Measurements from ENCODE around the gene MPEG1. TPM values are rescaled to one million over a fixed set of nuclear protein-coding genes. Genes with fewer than 3 reads are reported as not detected.
A peak's percentile ranks its signal among the peaks of the same experiment; 100 is the strongest.

MPEG1 gene
- total RNA-seq, 1 donor = 1.9 TPM

DNA sequence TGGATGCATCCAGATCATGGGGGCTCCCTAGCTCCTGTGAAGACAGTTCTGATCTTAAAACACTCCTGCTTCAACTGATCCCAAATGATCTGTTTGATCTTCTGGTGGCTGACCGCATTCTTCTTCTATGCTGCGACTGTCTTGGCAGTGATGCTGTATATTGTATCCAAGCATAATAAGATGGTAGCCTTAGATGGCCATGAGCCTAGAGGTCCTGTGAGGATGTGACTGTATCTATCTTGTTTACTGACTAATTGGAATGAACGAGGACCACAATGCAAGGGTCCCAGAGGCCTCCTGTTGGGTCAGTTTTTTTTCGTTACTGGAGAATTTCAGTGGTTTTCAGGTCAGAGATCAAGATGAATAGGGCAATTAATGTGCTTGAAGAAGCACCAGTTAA is 7.1 kb upstream of the MPEG1 start:
- no peak for DNase-seq (ENCODE audit: low read depth in 2 of 3, low spot score in 2 of 3)

DNA sequence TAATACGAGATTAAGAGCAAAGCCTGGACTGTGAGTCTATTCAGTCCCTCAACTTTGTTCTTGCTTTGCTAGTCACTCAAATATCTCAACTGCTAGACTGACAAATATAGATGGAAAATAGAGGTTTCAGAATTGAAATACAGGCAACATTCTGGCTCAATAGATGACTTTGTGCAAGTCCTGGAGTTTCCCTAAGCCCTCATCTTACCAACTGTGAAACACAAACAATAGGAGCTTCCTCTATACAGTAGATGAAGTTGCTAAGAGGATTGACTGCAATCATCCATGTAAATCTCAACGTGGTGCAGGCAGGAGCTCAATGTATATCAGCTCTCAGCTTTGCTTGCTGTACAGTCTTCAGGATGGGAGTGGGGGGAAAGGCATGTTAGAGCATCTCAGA is 6.2 kb upstream of the MPEG1 start:
- DNase-seq (ENCODE audit: low read depth in 2 of 3, low spot score in 2 of 3) = no peak

DNA sequence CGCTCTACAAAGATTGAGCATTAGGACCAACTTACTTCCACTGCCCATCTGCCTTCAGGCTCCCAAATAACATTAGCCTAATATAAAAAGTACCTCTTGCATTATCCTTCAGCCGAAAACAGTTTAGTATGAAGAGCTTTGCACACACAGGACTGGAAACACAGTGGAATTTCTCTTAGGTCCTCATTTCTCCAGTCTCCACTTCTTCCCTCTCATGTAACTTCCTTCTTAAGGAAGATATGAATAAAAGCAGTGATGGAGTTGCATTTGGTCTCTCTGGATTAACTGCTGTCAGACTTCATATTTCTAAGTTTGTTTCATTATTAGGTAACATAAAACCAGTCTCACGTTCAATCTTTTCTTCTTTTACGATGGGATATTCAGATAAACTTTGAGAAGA is 5.6 kb upstream of the MPEG1 start:
- DNase-seq (ENCODE audit: low read depth in 2 of 3, low spot score in 2 of 3) = no peak

DNA sequence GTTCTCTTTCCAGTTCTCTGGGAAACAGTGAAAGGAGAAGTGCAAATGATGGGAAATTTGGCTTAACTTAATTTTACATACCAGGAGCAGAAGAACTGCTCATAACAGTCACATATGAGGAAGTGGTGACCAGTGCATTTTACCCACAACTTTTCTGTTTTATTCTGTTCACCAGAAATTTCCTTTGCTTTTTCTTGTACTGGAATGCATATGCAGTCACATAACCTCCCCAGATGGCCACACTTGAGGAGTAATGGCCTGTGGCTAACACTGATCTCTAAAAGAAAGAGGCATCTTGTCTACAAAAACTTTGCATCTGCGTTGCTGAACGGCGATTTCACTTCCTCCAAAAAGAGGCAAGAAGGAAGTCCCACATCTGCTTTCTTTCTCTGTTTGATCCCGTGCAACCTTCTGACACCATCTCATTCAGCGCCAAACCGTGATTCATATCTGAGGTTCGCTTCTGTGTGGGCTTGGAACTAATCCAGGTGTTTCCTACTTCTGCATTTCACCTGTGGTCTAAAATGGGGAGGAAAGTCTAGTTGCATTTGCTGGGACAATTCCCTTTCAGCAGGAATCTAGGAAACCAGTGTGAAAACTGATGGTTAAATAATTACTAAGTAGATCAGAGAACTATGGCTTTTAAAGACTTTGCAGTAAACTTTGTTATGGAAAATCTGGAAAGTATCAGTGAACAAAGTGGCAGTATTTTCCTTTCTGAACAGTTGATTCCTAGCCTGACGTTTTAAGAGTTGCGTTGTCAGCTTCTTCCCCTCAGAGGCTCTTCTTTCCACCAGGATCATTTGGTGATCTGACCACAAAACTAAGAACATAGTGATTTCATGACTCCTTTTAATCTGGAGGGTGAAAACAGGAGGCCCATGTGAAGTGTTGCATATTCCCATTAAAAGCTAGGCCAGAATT is 4.2 kb upstream of the MPEG1 start:
- DNase-seq (ENCODE audit: low read depth in 2 of 3, low spot score in 2 of 3) = peak in 2 of 3 donors; percentile 86 to 92

DNA sequence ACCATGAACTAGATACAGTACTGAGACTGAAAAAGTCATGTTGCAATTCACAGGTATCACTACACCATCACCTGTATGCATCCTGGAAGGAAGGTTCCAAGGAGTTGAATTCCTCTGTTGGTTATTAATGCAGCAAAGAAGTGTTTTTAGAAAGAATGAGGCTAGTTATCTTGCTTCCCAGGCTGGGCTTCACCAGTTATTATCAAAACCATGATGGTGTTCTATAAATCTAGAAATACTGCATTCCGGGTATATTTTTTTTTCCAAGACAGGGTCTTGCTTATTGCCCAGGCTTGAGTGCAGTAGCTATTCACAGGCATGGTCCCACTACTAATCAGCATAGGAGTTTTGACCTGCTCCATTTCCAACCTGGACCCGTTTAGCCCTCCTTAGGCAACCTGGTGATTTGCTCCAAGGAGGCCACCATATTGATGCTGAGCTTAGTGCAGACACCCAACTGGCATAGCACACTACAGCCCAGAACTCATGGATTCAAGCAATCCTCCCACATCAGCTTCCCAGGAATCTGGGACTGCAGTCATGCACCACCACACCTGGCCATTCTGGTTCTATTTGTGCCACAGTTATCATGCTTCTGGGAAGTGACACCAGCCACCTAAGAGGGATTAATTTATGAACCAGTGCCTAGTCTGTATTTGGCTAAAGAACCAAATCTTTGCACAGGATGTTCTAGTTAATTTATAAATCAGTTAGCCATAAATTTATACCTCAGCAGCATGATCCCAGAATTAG is 1.6 kb upstream of the MPEG1 start:
- no peak for DNase-seq (ENCODE audit: low read depth in 2 of 3, low spot score in 2 of 3)

DNA sequence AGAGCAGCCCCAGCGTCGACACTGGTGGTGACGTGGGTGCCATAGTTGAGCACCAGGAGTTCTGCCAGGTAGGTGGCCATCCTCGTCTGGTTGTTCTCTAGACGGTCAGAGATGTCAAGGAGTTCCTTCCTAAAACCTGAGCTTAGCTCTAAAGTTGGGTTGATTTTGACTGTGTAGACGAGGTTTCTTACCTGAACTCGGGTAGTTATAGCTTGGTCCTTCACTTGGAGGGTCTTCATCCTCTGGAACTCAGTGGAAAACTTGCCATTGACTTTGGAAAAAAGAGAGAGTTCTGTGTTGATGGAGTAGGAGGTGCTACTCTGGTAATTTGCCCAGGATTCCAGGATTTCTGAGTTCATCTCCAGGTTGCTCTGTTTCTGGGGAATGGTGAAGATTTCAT is 505 bp downstream of the MPEG1 start:
- DNase-seq (ENCODE audit: low read depth in 2 of 3, low spot score in 2 of 3) = no peak

DNA sequence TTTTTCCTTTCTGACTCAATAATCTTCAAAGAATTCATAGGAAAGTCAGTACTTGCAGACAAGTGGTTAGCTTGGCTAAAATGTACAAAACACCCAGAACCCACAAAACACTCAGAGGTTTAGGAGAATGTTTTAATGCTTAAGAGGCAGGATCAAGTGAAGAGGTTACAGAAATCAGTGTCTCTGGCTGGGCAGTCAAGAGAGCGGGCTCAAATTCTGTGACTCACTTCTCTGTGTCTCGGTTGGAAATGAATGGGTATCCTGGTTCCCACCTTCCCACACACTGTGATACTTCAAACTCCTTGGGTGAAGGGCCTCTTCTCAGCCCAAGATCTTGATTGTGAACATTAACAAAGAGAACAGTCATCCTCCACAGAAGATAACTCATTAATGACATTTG is 3.8 kb downstream of the MPEG1 start:
- DNase-seq (ENCODE audit: low read depth in 2 of 3, low spot score in 2 of 3) = no peak

DNA sequence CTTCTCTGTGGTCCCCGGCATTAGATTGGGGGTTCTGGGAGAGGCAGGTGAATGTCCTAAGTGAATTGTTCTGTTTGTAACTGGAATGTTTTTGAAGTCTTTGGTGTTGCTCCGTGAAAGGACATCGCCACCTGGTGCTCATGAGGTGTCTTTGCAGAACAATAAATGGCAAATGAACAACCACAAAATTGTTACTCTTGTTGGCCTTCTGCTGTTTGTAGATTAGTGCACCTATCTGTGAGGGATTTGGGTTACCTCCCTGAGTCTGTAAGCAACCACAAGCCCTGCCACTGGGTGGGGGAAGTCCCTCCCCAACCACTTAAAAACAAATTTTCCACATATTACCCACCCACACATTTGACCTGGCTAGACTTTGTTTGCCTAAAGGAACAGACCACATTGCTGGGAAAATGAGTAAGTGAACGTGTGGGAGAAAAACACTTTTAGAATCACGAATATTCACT is 4.7 kb downstream of the MPEG1 start:
- DNase-seq (ENCODE audit: low read depth in 2 of 3, low spot score in 2 of 3) = peak in 2 of 3 donors; percentile 57 to 68

DNA sequence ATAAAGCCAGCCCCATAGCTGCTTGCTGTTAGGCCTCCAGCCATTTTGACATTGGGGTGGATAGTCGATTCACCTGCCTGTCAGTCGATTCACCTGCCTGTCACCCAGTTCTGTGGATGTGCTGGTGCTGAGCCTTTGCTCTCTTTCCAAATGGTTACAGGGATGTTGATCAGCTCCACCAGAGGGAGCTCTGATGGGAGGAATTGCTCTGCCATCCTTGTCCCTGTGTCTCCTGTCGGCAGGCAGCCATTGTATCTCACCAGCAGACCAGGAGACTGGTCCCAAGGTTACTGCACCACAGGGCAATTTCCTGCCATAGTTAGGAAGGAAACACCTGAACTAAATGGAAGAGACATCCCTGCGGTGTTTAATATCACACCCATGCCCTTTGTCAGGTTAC is 6.1 kb downstream of the MPEG1 start:
- DNase-seq (ENCODE audit: low read depth in 2 of 3, low spot score in 2 of 3) = peak in 1 of 3 donors; percentile 45

DNA sequence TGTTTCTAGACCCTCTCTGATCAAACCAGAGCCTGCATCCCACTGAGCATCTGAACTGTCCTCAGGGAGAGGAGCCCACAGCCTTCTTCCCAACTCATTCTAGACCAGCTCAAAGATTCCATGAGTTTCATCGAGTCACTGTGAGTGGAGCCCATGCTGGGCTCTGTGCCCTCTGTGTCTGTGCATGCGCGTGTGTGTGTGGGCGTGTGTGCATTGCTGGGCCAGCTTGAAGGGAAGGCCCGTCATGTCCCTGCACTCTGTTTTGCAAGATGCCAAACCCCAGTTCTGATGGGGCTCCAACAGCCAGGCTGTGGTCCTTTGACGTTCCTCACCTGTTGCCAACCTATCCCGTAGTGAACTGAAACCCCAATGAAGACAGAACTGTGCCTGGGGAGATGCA is 7.1 kb downstream of the MPEG1 start:
- DNase-seq (ENCODE audit: low read depth in 2 of 3, low spot score in 2 of 3) = no peak

DNA sequence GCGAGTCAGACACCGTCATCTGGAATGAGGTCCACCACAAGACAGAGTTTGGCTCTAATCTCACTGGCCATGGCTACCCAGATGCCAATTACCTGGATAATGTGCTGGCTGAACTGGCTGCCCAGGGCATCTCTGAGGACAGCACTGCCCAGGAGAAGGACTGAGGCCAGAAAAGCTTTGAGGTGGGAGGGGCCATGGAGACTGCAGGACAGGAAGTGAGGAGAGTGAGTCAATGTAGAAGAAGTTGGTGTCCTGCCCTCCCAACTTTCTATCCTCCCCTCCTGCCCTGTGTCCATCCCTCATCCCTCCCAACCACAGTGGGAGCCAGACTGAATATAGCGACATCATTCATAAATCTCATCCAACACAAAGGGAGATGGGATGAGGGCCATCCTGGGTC is 8.0 kb downstream of the MPEG1 start:
- no peak for DNase-seq (ENCODE audit: low read depth in 2 of 3, low spot score in 2 of 3)

DNA sequence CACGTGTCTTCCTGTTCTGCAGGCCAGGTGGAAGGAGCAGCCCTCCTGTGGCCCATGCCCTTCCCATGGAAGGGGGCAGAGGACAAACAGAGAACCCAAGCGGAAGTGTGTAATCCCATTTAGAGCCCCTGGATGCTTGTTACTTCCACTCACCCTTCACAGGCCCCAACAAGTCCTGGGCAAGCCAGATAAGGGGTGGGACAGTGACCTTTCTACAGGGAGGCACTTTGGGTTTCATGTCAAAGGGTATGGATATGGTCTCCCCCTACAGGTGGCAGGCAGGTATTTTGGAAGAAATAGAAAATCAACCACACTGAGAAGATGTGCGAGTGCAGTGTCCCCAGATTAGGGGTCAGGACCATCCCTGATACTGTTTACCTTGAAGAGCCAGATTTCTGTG is 11.4 kb downstream of the MPEG1 start:
- DNase-seq (ENCODE audit: low read depth in 2 of 3, low spot score in 2 of 3) = no peak

DNA sequence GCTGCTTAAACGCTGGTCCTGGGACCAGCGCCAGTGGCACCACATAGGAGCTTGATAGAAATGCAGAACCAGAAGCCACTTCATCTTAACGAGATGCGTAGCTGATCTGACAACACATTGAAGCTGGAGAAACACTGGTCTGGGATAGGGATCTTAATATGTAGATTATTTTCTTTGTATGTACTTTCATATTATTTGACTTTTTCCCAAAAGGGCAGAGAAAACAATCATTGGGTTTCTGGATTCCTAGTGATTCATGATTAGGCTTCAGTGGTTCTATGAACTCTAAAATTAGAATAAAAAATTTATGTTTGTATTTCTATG is 12.3 kb downstream of the MPEG1 start:
- DNase-seq (ENCODE audit: low read depth in 2 of 3, low spot score in 2 of 3) = peak in 2 of 3 donors; percentile 69 to 75

DNA sequence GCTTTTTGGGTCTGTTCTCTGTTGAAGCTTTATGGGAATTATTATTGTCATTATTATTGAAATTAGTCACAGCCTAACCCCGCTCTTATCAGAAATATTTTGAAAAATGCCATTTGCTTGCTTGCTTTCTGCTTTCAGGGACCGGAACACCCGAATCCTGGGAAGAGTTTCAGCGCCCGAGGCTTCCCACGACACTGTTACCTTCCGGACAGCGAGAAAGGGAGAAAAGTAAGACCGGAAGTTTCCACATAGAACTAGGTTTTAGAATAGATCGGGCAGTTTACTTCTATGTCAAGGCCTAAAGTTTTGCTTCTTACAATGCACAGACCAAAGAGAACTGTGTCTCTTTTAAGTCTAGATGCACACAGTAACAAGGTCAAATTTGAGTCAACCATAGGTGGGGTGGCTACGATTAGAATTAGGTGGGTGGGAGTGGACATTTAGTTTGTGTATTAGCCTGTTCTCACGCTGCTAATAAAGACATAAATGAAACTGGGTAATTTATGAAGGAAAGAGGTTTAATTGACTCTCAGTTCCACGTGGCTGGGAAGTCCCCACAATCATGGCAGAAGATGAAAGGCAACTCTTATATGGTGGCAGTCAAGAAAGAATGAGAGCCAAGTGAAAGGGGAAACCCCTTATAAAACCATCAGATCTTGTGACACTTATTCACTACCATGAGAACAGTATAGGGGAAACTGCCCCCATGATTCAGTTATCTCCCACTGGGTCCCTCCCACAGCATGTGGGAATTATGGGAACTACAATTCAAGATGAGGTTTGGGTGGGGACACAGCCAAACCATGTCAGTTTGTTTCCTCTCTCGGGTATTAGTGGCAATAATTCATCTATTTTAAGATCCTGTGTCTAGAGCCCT is 12.9 kb downstream of the MPEG1 start:
- peak in 2 of 3 donors; percentile 66 to 68 for DNase-seq (ENCODE audit: low read depth in 2 of 3, low spot score in 2 of 3)

DNA sequence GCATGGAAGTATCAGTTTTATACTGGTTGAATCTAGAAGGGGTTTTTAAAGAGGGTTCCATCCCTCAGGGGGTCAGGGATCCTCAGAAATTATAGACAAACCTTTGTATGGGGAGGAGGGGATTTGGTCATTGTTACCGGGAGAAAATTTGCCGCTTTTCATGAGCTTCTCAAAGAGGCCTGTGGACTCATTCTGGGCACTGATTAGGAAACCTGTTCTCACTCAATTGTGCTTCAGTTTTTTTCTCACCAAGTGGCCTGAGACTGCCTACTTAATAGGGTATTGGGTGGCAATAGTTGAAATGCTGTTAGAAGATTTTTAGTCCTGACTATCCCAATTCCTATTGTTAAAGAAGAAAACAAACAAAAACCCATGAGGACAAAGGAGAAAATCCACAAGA is 14.0 kb downstream of the MPEG1 start:
- DNase-seq (ENCODE audit: low read depth in 2 of 3, low spot score in 2 of 3) = no peak

DNA sequence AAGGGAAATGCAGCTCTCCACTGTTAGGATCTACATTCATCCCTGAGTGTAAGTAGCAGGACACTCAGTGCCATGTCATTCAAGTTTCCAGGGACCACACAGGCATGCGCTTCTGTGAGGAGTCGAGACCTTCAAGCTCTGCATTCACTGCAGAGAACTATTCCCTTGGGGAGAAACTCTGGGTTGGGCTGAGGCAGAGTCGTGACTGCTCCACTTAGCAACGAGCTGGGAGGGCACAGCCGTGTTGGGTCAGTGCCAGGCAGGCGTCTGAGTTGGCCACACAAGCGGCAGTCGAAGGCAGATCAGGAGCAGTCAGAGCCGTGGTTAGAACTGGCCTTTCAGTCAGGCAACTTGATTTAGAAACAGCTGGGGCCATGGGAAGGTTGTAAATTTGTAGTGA is 14.7 kb downstream of the MPEG1 start:
- peak in 2 of 3 donors; percentile 67 to 83 for DNase-seq (ENCODE audit: low read depth in 2 of 3, low spot score in 2 of 3)

DNA sequence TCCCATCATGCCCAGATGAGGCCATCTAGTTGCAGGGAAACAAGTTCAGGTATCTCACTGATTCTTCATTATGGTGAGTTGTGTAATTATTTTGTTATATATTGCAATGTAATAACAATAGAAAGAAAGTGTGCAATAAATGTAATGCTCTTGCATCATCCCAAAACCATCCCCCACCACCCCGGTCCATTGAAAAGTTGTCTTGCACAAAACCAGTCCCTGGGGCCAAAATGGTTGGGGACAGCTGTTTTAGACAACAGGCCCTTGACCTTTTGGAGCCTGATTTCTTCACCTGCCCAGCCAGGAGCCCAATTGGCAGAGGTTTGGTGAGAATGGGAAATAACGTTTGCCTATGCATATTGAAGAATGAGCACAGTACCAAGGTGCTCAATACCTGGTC is 15.9 kb downstream of the MPEG1 start:
- no peak for DNase-seq (ENCODE audit: low read depth in 2 of 3, low spot score in 2 of 3)

DNA sequence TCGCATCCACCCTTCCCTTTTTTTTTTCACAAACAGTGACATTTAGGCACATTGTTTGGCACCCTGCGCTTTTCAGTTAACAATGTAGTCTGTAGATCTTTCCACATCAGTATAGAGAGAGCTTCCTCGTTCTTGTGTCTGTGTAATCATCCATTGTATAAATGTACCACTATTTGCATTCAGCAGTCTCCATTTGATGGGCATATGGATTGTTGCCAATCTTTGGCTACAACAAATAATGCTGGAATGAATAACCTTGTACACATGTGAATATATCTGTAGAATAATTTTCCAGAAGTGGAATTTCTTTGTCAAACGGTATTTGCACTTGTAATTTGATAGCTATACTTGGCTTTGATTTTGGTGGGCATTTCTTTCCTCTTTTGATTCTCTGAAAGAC is 17.1 kb downstream of the MPEG1 start:
- DNase-seq (ENCODE audit: low read depth in 2 of 3, low spot score in 2 of 3) = no peak

DNA sequence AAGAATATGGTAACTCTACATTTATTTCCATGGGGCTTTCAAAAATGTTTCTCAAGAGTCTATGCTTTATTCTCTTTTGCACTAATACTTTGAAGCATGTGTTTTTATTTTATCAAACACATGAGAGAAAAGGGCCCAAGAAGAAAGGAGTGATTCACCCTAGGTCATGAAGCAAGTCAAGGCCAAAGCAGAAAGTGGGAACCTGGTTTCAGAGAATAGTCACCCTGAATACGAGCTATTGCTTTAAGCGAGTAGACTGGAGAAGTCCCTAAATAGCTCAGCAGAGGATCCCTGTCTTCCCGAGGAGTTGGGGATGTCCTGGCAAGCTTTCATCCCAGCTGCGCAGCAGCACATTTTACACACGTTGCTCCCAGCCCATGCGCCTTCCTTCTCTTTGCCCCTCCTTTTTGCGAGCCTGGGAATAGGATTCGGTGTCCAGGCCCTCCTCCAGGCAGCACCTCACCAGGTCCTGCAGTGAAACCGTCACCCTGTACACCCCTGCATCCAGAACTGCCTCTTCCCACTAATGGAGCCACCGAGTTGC is 19.1 kb downstream of the MPEG1 start:
- no peak for DNase-seq (ENCODE audit: low read depth in 2 of 3, low spot score in 2 of 3)

DNA sequence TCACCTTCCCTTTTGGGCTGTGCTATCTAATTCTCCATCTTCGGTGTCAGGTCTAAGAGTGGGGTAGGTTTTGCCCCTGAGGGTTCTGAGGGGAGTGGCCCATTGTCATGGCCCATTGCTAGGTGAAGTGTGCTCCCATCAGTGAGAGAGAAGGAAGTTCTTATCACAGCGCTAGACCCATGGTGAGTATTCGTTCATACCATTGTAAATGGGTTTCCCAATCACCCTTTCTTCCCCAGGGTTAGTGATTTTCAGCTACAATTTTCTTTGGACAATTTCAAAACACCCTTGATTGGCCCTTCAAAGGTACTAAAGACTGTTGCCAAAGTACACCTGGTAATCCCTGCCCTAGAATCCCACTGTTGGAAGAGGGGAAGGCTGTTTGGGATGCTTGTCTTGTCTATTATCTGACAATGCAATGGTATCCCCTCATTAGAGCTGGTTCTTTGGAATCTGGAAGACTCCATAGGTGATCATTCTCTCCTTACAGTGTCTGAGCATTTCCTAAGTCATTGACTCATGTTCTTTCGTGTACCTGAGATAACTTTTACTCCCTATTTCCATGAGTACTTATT is 20.2 kb downstream of the MPEG1 start:
- DNase-seq (ENCODE audit: low read depth in 2 of 3, low spot score in 2 of 3) = no peak
